HUDEP-2 (cell line): ENCODE data around the gene ZFP62.
A peak's percentile ranks its signal among the peaks of the same experiment; 100 is the strongest.
"Not testable (repeated sequence)": the region's sequence is repeated elsewhere in the genome, so short reads cannot be mapped to it uniquely, and the experiment has no call there.

Source experiments
- DNase-seq, 76 experiments: peaks; one replicate each; lab custom pipeline; 2025; ENCODE audit not compliant: unreplicated experiment in 76 of 76; lab: John Stamatoyannopoulos, UW

ZFP62 gene

DNA sequence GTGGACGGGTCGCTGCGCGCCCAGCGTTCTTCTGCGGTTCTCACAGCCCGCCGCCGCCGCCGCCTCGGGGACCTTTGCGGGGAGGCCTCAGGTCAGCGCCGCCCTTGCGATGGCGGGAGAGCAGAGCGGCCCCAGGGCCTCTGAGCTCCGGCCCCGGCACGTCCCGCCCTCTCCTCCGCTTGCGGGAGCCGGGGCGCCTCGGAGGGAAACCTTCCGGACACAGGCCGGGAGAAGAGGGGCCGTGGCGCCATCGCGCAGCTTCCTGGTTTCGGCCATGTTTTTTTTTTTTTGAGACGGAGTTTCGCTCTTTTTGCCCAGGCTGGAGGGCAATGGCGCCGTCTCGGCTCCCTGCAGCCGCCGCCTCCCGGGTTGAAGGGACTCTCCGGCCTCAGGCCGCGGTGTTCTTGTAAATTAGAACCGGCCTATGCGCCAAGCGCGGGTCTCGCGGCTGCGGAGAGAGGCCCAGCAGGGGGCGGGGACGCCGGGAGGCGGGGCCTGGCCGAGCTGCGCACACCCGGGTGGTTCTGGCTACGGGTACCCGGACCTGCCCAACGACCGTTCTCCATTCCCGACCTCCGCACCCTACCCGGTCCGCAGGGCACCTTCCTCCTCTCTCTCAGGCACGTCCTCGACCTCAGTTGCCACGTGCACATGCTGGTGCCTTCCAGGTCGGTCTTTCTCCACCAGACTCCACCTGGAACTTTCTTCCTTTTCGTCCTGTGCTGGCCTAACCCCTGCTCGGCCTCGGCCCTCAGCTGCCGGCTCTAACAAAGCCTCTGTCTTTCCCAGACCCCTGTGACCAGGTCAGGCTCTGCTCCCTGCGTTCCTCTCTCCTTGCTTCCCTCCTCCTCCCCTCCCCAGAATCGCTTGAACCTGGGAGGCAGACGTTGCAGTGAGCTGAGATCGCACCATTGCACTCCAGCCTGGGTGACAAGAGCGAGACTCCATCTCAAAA lies 29.7 kb downstream of the ZFP62 start:
- DNase-seq = peak in 73 of 76 experiments; percentile 9 to 84 (median 64)

DNA sequence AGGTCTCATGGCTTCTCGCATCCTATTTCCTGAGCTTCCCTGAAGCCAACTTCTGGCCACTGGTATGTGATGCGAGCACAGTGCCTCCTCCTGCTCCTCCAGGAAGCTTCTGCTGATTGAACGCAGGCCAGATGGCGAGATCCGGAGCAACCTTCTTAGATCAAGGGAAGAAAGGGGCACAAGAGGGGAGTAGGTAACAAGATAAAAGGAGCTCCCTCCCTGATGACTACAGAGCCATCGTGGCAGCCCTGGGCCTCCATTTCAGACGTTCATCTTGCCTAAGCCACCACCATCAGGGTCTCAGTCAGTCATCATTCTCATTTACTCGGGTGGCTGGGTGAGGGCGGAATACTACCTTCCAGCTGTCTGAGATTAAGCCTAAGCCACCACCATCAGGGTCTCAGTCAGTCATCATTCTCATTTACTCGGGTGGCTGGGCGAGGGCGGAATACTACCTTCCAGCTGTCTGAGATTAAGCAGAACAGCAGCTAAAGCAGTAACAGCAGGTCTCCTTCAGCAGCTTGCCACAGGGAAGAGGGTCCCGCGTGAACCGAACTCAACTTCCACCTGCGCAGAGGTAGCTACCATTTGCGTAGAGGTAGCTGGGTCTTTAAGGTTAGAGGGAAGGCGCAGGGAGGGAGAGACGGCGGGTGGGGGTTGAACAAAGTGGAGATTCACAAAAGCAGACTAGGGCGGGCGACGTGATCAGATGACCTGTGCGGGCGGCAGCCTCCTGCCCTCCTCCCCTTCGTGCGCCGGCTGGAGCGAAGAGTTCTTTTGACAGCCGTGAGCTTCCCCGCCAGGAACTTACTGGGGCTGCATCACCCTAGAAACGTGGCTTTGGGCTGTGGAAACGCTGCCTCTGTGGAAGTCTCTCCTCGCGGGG lies 30.6 kb downstream of the ZFP62 start:
- DNase-seq = peak in 63 of 76 experiments; percentile 11 to 72 (median 52)

DNA sequence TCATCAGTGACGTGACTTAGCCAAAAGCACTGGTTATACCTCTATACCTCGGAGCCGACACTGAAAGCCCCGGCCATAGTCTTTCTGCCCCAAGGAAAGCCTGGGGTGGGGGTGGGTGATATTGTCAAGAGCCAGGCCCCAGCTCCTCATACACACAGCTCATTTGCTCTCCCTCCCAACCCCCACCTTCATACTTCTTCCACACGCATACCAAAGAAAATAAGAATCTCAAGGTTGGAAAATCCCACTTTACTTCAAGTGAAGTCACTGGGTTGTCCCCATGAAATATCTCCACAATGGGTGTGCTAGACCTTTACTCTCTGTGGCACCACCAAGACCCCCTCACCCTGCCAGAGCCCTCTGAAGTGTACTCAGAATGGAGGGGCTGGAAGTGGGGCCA lies 31.4 kb downstream of the ZFP62 start:
- no peak for DNase-seq

DNA sequence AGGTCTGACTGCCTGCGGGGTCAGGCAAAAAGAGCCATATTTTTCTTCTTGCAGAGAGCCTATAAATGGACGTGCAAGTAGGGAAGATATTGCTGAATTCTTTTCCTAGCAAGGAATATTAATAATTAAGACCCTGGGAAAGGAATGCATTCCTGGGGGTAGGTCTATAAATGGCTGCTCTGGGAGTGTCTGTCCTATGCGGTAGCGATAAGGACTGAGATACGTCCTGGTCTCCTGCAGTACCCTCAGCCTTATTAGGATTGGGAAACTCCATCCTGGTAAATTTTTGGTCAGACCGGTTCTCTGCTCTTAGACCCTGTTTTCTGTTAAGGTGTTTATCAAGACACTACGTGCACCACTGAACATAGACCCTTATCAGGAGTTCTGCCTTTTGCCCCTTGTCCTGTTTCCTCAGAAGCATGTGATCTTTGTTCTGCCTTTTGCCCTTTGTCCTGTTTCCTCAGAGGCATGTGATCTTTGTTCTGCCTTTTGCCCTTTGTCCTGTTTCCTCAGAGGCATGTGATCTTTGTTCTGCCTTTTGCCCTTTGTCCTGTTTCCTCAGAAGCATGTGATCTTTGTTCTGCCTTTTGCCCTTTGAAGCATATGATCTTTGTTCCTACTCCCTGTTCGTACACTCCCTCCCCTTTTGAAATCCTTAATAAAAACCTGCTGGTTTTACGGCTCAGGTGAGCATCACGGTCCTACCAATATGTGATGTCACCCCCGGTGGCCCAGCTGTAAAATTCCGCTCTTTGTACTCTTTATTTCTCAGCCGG lies 32.1 kb downstream of the ZFP62 start:
- DNase-seq = peak in 1 of 76 experiments; percentile 14

DNA sequence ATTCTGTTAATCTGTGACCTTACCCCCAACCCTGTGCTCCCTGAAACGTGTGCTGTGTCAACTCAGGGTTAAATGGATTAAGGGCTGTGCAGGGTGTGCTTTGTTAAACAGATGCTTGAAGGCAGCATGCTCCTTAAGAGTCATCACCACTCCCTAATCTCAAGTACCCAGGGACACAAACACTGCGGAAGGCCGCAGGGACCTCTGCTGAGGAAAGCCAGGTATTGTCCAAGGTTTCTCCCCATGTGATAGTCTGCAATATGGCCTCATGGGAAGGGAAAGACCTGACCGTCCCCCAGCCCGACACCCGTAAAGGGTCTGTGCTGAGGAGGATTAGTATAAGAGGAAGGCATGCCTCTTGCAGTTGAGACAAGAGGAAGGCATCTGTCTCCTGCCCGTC lies 33.7 kb downstream of the ZFP62 start:
- not testable (repeated sequence) for DNase-seq

DNA sequence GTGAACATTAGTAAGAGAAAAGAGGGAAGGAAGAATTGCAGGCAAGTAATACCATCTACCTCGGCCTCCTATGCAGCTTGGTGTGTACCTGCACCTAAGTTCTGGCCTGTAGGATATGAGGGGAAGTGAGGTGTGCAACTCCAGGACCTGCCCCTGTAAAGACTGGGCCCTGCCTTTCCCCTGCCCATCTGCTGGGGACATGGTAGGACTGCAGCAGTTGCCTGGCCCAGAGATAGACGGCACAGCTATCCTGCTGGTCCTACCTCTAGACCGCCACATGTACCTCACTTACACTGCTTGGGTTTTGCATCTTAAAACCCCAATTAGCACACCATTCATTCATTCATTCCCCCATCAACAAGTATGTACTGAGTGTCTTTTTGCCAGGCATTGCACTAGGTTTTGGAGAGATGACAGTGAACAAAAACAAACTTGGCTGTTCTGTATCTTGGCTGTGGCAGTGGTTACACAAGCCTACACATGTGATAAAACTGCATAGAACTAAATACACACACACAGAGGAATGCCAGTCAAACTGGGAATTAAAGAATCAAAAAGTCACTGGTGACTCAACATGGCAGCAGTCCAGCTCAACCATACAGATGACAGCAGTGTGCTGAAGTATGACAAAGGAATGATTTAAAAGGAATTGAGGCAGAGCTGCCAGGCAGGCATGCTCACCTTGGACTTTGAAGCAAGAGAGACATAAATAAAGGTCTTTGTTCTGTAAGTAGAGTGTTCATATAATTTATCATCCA lies 35.1 kb downstream of the ZFP62 start:
- DNase-seq = peak in 18 of 76 experiments; percentile 7 to 53 (median 20)

DNA sequence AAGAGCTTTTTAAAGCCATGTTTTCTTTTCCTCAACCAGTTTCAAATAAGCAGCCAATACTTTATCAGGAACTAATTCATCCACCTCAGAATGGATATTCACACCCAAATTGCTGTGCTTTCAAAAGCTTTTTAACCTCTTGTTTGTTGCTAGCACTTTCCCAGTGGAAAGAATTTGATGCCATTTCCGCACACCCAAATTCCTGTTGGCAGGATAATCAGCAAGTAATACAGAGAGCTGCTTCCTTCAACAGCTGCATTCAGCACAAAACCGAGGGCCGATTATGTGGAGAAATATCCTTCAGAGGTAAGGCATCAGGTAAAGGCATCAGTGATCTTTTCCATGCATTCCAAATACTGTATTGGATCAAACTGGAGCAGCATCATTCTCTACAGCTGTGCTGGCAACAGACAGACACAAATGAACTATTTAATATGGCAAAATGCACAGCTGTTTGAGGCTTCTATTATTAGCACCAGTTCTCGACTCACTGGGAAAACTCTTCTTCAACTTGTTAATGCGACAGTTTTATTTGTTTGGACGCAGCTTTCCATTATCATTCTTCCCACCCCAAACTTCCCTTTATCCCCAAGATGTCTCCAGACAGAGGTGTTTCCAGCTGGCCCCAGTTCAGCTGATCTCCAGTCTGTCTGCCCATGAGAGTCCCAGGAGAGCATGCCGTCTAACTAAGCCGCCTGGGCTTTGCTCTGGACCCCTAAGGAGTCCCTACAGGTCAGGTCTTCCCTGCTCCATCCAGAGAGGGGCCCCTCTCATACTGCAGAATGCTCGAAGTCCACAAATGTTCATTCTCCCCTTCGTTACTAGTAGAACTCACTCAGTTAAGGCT lies 36.2 kb downstream of the ZFP62 start:
- DNase-seq = no peak

DNA sequence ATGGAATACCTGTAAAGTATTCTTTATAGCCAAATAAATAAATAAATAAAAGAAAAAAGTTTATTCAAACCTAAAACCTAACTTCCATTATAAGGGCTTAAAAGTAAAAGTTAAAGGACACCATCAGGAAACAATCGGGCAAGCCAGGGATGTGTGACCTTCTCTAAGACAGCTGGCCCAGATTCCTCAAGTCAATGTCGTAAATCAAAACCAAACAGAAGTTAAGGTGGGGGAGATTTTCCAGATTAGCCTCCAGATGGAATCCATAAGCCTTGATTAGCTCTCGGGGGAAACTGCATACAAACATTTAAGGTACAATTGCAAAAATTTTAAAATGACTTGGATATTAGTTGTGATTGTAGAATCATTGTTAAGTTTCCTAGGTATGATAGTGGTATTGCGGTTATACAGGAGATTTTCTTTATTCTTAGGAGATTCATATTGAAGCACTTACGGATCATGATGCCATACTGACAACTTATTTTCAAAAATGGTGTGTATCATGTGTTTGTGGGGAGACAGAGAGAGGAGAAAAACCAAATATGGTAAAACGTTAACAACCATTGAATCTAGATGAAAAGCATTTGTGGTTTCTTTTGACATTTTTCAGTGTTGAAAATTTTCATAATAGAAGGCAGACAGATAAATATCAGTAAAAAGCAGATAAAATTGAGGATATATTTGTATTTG lies 37.0 kb downstream of the ZFP62 start:
- DNase-seq = no peak

DNA sequence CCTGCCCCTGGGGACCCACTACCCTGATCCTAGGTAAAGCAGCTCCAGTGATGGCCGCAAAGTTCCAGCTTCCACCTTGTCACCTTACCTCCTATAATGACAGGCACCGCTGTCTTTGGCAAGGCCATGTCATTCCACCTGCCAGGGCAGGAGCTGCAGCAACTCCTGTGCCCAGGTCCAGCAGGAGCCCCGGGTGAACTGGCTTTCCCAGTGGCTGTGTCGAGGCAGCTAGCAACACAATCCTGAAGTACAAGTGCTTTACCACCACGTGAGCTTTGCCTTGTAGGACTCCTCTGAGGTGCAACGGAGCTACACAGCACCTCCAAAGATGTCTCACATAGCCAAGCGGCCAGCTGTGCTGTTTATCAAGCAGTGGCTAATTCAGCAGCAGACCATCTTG lies 37.7 kb downstream of the ZFP62 start:
- DNase-seq = no peak

DNA sequence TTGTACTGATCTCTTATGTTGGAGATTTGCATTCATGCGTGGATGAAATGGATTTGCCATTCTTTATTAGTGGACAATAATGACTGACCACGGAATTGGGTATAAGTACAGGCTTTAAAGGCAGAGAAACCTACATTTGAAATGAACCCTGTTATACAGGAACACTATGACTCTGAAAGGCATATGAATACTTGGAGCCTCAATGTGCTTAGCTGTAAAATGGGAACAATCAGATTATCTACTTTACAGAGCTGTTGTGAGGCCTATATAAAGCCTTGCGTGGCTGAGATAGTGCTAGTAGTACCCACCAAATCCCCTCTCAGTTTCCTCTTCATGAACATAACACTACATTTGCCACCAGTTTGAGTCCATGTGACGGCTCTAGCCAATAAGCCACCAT lies 39.5 kb downstream of the ZFP62 start:
- no peak for DNase-seq

DNA sequence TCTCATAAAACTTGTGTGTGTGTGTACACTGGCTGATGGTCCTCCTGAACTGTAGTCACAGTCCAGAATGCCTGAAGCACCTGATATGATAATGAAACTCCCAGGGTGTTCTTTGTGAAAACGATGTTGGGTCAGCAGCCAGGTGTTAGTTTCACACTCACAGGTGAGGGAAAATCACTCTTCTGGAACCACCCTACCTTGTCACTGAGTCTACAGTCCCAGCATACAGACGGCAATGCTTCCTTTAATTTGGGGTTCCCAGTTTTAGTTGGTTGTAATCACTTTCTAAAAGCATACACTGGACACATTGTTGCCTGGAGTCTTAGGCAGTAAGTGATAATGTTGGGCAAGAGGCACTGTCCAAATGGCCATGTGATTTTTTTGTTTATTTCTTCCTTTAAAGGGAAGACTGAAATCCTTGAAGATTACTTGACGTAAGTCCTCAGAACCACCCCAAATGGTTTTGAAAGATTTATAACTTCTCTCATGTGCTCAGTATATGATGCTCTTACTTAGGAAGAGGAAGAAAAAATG lies 40.2 kb downstream of the ZFP62 start:
- DNase-seq = no peak

DNA sequence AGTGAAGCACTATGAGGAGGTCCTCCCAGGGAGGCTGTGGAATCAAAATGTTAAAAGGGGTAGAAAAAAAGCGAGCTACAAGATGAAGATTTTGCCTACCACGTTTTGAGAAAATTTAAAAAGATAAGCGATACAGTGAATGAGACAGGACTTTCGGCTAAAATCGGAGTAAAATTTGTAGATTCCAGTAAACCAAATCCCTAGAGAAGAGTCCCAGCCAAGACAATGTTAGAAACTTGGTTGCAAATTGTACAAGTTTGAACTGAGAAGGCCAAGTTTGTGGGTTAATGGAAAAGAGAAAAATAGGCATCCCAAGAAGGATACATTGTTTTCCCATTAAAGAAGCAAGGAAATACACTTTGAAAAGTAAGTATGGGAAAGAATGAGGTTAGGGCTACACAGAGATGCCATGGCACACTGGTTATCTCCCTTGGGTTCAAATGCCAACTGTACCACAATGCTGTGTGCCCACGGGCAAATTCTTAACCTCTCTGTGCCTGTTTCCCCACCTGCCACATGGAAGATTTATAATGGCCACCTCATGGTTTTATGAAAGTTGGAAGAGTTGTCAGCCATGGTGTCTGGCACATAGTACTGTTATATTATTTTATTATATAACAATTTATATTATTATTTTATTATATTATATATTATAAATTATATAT lies 42.3 kb downstream of the ZFP62 start:
- no peak for DNase-seq

DNA sequence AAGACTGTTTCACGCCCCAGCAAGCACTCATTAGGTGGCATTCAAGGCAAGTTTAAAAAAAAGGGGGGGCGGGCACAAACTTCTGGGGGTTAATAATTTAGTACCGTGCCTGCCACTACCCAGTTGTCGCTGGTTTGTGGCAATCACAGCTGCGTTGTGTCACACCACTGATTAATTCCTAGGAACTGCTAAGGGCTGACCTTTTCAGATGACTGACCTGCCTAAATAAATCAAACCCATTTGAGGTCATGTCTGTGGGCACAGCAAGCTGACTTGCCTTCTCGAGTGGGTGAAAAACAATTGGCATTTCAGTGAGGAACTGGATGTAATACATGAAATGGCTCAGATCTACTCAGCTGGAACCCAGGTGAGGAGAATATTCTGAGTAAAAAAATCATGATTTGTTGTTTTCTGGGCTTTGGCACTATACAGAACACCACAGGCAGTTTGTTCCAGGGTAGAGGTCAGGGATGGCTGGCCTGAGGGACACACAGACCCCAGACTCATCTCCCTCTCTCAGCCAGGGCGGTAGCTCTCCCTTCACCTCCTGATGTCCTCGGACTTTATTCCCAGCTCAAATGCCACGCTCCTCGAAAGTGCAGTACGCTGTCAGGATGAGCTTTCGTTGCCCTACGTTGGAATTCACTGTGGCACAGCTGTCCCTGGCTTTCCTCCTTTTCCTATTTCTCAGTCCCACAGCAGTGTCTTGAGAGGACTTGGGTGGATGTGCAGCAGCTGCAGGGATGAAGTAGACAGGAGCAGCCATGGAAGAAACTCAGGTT lies 43.0 kb downstream of the ZFP62 start:
- no peak for DNase-seq

DNA sequence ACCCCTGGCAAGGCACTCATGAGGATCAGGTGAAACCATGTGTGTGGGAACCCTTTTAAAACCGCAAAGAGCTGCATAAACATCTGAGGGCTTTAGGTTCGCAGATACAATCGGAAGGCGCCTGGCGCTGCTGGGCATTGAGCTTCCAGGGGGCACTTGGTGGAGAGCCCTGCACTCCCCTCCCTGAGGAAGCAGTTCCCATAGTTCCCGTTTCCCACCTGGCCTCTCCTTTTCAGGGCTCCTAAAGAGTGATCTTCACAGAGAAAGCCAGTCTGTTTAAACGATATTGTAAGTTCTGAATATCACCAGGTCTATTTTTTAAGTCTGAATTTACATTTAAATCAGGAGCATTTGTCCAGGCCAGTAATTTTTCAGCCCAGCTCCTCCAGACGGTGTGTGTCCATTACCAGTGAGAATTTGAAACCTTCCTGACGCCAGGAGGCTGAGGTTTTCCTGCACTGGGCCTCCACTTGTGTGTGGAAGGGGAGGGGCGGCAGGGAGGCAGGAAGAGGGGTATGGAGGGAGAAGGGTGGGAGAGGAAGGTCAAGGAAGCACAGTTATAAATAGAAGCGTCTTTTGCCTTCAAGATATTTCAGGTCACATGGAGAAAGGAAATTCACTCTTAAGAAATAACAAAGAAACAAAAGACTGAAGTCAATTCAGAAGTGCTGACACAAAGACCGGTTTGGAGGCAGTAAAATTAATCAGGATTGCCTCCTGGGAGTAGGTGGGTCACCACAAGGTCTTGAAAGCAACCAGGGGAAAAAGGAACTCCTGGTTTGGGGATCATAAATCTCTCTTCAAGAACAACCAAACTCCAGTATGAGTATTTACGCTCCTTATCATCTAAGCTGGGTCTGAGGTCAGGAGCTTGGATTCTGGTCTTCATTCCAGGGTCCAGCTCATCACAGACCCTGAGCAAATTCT lies 44.2 kb downstream of the ZFP62 start:
- DNase-seq = no peak

DNA sequence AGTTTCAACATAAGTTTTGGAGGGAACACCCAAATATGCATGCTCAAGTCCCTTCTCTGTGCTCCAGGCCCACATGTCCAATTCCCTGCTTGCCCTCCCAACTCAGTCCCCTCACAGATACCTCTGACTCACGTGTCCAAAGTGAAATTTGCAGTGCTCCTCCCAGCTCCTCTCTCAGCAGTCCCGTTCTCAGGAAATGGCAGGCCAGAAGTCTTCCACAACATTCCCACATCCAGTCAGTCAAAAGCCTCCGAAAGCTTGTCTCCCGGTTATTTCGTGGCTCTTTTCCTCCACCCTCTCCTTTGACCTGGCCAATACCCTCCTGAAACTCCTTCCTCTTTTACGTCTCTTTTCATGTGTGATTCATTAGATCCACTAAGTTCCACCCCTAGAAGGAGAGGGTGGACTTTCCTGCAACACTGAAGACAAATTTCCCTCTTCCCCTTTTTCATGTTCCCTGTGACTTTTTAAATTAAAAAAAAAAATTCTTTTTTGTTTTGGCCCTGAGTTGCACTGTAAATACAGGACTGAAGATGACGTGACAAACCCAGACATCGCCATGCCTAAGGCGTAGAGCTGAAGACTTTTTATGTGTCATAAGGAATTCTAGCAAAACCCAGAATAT lies 45.7 kb downstream of the ZFP62 start:
- DNase-seq = no peak
